KMS-11 (cell line): ENCODE results near the gene MTHFD1.
A peak's percentile ranks its signal among the peaks of the same experiment; 100 is the strongest.
"Not testable (repeated sequence)": the region's sequence is repeated elsewhere in the genome, so short reads cannot be mapped to it uniquely, and the experiment has no call there.

Source experiments
- H2AFZ ChIP-seq: fragments of 200-600 bp; sonication (generic); 2 replicates; pipeline ENCODE4 v1.6.1; 2016; ENCODE audit warnings: antibody characterized with exemption, mixed run types, low read depth
- H3K27ac ChIP-seq: fragments of 200-600 bp; sonication (generic); 2 replicates; pipeline ENCODE4 v1.6.1; 2016; ENCODE audit warnings: mild to moderate bottlenecking, mixed run types
- H3K27me3 ChIP-seq: fragments of 200-600 bp; sonication (generic); 2 replicates; pipeline ENCODE4 v1.6.1; 2017; ENCODE audit warnings: mild to moderate bottlenecking, low read depth, mixed run types, moderate library complexity; ENCODE audit not compliant: insufficient read depth
- H3K36me3 ChIP-seq: fragments of 200-600 bp; sonication (generic); 2 replicates; pipeline ENCODE4 v1.6.1; 2017; ENCODE audit warnings: mild to moderate bottlenecking, mixed run types; ENCODE audit not compliant: insufficient read depth
- H3K4me1 ChIP-seq: fragments of 200-600 bp; sonication (generic); 2 replicates; pipeline ENCODE4 v1.6.1; 2016; ENCODE audit warnings: mild to moderate bottlenecking, low read depth, mixed run types; ENCODE audit not compliant: poor library complexity, severe bottlenecking
- H3K4me2 ChIP-seq: fragments of 200-600 bp; sonication (generic); 2 replicates; pipeline ENCODE4 v1.7.0; 2016; ENCODE audit warnings: mild to moderate bottlenecking, mixed run types
- H3K4me3 ChIP-seq: fragments of 200-600 bp; sonication (generic); IDR thresholded peaks from 2 replicates; pipeline ENCODE4 v1.6.1; 2017; ENCODE audit warnings: low read depth, low read length, mixed read lengths; ENCODE audit not compliant: insufficient read depth
- H3K79me2 ChIP-seq: fragments of 200-600 bp; sonication (generic); 2 replicates; pipeline ENCODE4 v1.6.1; 2016; ENCODE audit warnings: low read depth, mixed run types; ENCODE audit not compliant: insufficient read depth
- H3K9ac ChIP-seq: fragments of 200-600 bp; sonication (generic); 2 replicates; pipeline ENCODE4 v1.6.1; 2016; ENCODE audit warnings: mild to moderate bottlenecking, mixed run types
- H4K20me1 ChIP-seq: fragments of 200-600 bp; sonication (generic); 2 replicates; pipeline ENCODE4 v1.6.1; 2016; ENCODE audit warnings: mild to moderate bottlenecking, mixed run types; ENCODE audit not compliant: insufficient read depth
- CTCF ChIP-seq: fragments of 200-600 bp; sonication (generic); conservative IDR thresholded peaks from 2 replicates; pipeline ENCODE4 v1.6.1; 2017; ENCODE audit warnings: low read depth, mild to moderate bottlenecking, antibody characterized with exemption, low read length, moderate library complexity, mixed read lengths

The MTHFD1 gene

DNA sequence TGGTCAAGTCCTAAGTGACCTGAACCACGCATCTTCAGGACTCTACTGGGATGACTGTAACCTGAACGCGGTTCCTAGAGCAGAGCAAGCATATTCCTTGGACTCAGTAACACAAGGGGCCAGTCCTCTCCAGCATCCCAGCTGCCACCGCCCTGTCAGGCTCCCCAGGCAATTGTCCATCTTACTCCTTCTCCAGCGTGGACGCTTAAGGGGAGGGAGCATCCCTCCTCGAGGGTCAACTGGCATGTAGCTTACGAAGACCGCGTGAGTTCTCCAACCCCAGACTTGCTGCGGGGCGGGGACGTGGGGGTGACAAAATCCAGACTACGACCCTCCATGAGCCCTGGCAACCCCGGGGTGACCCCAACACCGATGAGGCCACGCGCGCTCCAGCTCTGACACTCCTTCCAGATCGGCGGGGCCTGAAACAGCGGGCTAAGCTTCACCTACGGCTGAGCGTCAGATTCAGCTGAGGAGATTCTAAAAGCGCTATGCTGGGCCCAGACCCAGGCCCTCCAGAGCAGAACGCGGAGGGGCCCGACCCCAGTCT lies 846 bp upstream of the MTHFD1 start:
- peak overlapping the region; percentile 85 for H2AFZ ChIP-seq
- peaks cover 18% of the 10 kb centered on the region for H3K4me1 ChIP-seq
- no peaks in the 10 kb centered on the region for H4K20me1 ChIP-seq
- no peaks in the 10 kb centered on the region for H3K27me3 ChIP-seq
- H3K4me3 ChIP-seq = no peak overlapping the region
- H3K27ac ChIP-seq = peak overlapping the region; percentile 71
- H3K9ac ChIP-seq = peak overlapping the region; percentile 90
- 0 out of 2 replicates have a peak, but pooled peaks cover 5% of the 10 kb centered on the region for H3K36me3 ChIP-seq
- peaks cover 45% of the 10 kb centered on the region for H3K79me2 ChIP-seq
- no peak for TF ChIP-seq CTCF
- peak overlapping the region; percentile 57 for H3K4me2 ChIP-seq

DNA sequence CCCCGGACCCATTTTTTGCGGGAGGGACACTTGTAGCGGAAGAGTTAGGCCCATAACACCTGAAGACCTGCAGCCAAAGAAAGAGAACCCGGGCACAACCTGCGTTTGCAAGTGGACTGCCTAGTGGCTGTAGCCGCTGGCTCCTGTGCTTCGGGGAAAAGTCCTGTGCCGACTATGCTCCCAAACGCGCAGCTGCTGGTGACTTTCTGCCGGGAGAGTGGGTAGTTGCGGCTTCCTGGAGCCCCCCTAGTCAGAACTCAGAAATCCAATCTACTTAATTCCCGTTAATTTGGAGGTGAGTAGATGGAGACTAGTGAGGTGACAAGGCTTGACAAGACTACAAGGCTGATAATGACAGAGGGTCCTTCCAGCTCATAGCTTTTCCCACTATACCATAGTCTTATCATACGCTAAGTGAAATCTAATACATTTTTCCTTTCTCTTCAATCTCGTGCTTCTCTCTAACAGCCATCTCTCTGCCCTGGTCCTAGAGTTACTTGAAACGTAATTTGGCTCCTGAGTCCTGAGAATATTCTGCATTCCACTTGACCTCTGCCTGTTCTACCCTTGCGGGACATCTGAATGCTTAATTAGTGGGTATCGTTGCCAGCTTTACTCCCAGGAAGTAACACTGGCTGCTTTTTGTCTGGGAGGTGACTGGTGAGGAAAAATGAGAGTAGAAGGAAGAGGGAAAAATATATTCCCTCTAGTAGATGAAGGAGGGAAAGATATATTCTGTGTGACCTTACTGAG lies 556 bp downstream of the MTHFD1 start:
- H3K27ac ChIP-seq = peak overlapping the region; percentile 71
- peak overlapping the region; percentile 60 for H3K4me2 ChIP-seq
- H3K36me3 ChIP-seq = 0 out of 2 replicates have a peak, but pooled peaks cover 5% of the 10 kb centered on the region
- H4K20me1 ChIP-seq = no peaks in the 10 kb centered on the region
- peak overlapping the region; percentile 71 for H2AFZ ChIP-seq
- no peaks in the 10 kb centered on the region for H3K27me3 ChIP-seq
- peak overlapping the region; percentile 90 for H3K9ac ChIP-seq
- peak overlapping the region; percentile 31 for H3K4me3 ChIP-seq
- no peak for TF ChIP-seq CTCF
- H3K4me1 ChIP-seq = peaks cover 18% of the 10 kb centered on the region
- peaks cover 58% of the 10 kb centered on the region for H3K79me2 ChIP-seq

GRCh38 chr14:64391113-64391725 lies 3.1 kb downstream of the MTHFD1 start:
- Histone ChIP-seq H3K27ac (no peak overlapping the region), H3K9ac (no peak overlapping the region), H3K27me3 (no peaks in the 10 kb centered on the region), H2AFZ (no peak overlapping the region), H3K4me1 (peaks cover 12% of the 10 kb centered on the region), H3K4me2 (no peak overlapping the region), H3K4me3 (no peak overlapping the region), H3K36me3 (0 out of 2 replicates have a peak, but pooled peaks cover 5% of the 10 kb centered on the region), H3K79me2 (peaks cover 68% of the 10 kb centered on the region), H4K20me1 (no peaks in the 10 kb centered on the region)
- TF ChIP-seq CTCF = no peak

DNA sequence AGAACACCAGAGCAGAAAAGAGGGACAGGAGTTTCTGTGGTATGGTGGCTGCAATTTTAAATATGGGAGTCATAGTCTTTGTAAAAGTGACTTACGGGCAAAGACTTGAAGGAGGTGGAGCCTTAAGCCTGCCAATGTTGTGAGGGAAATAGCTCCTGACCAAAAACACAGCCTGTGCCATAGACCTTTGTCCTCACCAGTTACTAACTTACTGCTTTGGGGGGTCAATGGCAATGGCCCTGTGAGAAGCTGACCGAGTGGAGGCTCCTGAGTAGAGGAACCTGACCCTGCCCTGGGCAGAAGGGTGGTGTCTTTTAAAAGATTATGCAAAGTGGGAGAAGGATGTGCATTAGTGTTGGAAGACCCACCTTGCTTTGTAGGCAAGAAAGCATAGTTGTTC lies 3.8 kb downstream of the MTHFD1 start:
- H3K4me3 ChIP-seq = no peak overlapping the region
- no peak overlapping the region for H2AFZ ChIP-seq
- no peaks in the 10 kb centered on the region for H4K20me1 ChIP-seq
- no peaks in the 10 kb centered on the region for H3K27me3 ChIP-seq
- no peak overlapping the region for H3K4me2 ChIP-seq
- no peak overlapping the region for H3K27ac ChIP-seq
- H3K79me2 ChIP-seq = peaks cover 60% of the 10 kb centered on the region
- TF ChIP-seq CTCF = no peak
- H3K36me3 ChIP-seq = 0 out of 2 replicates have a peak, but pooled peaks cover 5% of the 10 kb centered on the region
- no peak overlapping the region for H3K9ac ChIP-seq
- peaks cover 6% of the 10 kb centered on the region for H3K4me1 ChIP-seq

- peaks cover 58% of the 10 kb centered on the region for H3K79me2 ChIP-seq
- H3K4me1 ChIP-seq = not testable (repeated sequence)
These were observed 5.1 kb downstream of the MTHFD1 start for GRCh38 chr14:64393189-64393726.

More at GRCh38 chr14:64393189-64393726, 5.1 kb downstream of the MTHFD1 start:
- H4K20me1 ChIP-seq, H3K27me3 ChIP-seq, H3K9ac ChIP-seq, H3K4me2 ChIP-seq, H3K4me3 ChIP-seq, H2AFZ ChIP-seq, H3K36me3 ChIP-seq, H3K27ac ChIP-seq: not testable (repeated sequence)
